ENCODE data around the gene CHD2.

Gene CHD2

DNA sequence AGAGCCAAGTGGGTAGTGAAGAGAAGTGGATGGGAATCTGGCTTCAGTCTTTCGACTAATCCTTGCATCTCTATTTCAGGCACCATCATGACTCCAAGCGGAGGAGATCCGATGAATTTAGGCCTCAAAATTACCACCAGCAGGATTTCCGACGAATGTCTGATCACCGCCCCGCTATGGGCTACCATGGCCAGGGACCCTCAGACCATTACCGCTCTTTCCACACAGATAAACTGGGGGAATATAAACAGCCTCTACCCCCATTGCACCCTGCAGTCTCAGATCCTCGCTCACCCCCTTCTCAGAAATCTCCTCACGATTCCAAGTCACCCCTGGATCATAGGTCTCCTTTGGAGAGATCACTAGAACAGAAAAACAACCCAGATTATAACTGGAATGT, 124.2 kb downstream of the CHD2 start:
- Histone ChIP-seq H3K27ac (ENCODE audit: low read depth, low read length) (no peak overlapping the region), H3K4me3 (ENCODE audit: low read depth, low read length) (no peak overlapping the region), H3K36me3 (ENCODE audit: control insufficient read depth, insufficient read depth, low read length) (peaks cover 87% of the 10 kb centered on the region), H3K9me3 (ENCODE audit: control insufficient read depth, insufficient read depth, low read length) (no peaks in the 10 kb centered on the region), H3K9ac (ENCODE audit: low read depth, low read length) (no peak overlapping the region), H3K27me3 (ENCODE audit: control insufficient read depth, insufficient read depth, low read length) (no peaks in the 10 kb centered on the region), H3K4me1 (ENCODE audit: control insufficient read depth, insufficient read depth, low read length) (no peaks in the 10 kb centered on the region)

DNA sequence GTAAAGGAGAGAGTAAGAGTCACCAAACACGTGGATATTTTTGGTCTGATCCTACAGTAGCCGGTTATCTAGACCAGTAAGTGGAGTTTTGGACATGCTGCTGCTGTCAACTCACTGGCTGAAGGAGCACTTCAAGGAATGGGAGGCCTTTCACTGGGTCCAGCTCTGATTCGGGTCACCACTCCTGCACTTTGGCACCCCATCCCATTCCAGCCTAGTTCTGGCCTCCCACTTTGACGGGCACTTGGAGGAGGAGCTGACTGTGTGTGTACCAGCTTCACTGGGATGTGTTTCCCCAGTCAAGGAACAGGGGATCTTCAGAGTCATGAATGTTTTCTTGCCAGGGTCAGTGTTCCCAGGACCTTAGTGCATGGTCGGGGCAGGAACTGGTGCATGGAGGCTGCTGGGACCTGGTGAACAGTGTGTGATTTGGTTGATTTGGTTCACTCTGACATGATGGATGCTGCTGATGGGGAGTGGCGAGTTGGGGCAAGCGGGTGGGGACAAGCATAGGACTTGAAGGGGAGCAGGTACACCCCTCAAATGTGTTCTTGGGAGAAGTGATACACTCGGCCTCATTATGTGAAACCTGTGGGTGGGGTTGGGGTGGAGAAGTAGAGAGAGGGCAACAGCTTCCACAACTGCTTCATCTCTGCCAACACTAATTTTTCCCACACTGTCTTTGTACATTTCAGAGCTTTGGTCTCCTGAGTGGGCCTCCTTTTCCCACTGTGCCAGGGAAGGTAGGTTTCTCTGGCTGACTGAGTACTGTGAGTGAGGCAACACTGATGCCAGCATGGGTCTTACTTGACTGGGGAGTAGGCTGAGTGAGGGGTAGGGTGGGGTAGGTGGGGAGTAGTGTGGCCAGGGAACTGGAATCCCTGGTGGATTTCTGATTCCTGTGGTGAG, 124.8 kb downstream of the CHD2 start:
- Histone ChIP-seq H3K27ac (ENCODE audit: low read depth, low read length) (no peak overlapping the region), H3K36me3 (ENCODE audit: control insufficient read depth, insufficient read depth, low read length) (peaks cover 80% of the 10 kb centered on the region), H3K9ac (ENCODE audit: low read depth, low read length) (no peak overlapping the region)

DNA sequence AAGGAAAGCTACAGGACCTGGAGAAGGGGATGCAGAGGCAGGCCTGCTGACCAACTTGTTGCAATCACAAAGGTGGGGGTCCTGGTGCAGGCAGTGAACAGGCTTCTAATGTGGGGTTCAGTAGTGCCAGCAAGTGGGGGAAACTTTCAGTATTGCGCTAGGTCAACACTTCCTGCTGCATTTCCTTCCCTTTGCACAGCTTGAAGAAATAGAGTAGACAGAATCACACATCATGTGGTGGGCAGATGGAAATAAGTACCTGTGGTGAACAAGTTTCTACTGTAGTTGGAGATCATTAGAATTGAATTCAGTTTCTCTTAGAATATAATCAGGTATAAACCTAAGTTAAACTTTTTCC, 125.5 kb downstream of the CHD2 start:
- peaks cover 7% of the 10 kb centered on the region; the same call in 1 of the 2 replicates for H3K4me1 ChIP-seq (ENCODE audit: control insufficient read depth, insufficient read depth, low read length)
- H3K27me3 ChIP-seq (ENCODE audit: control insufficient read depth, insufficient read depth, low read length) = no peaks in the 10 kb centered on the region
- H3K4me3 ChIP-seq (ENCODE audit: low read depth, low read length) = no peak overlapping the region
- H3K9me3 ChIP-seq (ENCODE audit: control insufficient read depth, insufficient read depth, low read length) = no peaks in the 10 kb centered on the region
- peaks cover 74% of the 10 kb centered on the region for H3K36me3 ChIP-seq (ENCODE audit: control insufficient read depth, insufficient read depth, low read length)
- no peak overlapping the region for H3K27ac ChIP-seq (ENCODE audit: low read depth, low read length)
- H3K9ac ChIP-seq (ENCODE audit: low read depth, low read length) = no peak overlapping the region

More for the DNA sequence above, 124.8 kb downstream of the CHD2 start:
- no peaks in the 10 kb centered on the region for H3K9me3 ChIP-seq (ENCODE audit: control insufficient read depth, insufficient read depth, low read length)
- H3K27me3 ChIP-seq (ENCODE audit: control insufficient read depth, insufficient read depth, low read length) = no peaks in the 10 kb centered on the region
- H3K4me3 ChIP-seq (ENCODE audit: low read depth, low read length) = no peak overlapping the region
- 0 out of 2 replicates have a peak, but pooled peaks cover 3% of the 10 kb centered on the region for H3K4me1 ChIP-seq (ENCODE audit: control insufficient read depth, insufficient read depth, low read length)

DNA sequence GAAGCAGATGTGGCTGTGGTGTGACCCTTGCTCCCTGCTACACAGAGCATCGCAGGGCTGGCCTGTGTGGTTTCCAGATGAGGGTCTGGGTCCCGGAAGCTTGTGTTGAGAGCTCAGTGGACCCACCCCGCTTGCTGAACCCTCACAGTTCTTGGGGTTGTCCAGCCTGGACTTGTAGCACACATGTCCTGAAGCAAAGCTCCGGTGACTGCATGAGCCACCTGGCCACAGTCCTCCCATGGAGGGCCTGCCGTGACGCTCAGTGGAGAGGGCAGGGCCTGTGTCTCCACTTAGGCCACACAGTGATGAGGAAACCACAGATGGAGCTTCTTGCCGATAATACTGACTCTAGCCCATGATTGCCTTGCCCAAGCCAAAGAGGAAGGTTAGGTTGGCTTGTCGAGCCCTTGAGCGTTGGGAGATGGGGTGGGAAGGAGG, 126.3 kb downstream of the CHD2 start:
- Histone ChIP-seq H3K27ac (ENCODE audit: low read depth, low read length) (no peak overlapping the region), H3K9me3 (ENCODE audit: control insufficient read depth, insufficient read depth, low read length) (no peaks in the 10 kb centered on the region), H3K4me3 (ENCODE audit: low read depth, low read length) (no peak overlapping the region), H3K27me3 (ENCODE audit: control insufficient read depth, insufficient read depth, low read length) (no peaks in the 10 kb centered on the region), H3K36me3 (ENCODE audit: control insufficient read depth, insufficient read depth, low read length) (peaks cover 66% of the 10 kb centered on the region), H3K9ac (ENCODE audit: low read depth, low read length) (no peak overlapping the region), H3K4me1 (ENCODE audit: control insufficient read depth, insufficient read depth, low read length) (peaks cover 7% of the 10 kb centered on the region; the same call in 1 of the 2 replicates)

DNA sequence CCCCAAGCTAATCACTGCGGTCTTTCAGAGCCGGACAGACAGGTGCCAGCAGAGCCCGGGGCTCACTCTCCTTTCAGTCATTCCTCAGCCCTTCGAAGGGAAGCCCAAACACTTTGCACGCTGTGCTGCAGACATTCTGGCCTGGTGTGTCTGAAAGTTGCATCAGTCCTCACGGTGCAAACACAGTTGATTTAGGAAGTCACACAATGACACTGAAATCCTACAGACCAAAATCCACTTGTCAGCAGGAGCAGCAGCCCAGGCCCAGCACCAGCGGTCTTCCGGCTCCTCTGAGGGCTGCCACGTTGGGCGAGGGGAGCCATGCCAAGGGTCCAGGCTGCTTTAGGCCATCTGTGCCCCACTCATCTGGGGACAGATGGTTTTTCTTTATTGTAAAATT, 127.3 kb downstream of the CHD2 start:
- Histone ChIP-seq H3K9ac (ENCODE audit: low read depth, low read length) (no peak overlapping the region), H3K27ac (ENCODE audit: low read depth, low read length) (no peak overlapping the region), H3K4me1 (ENCODE audit: control insufficient read depth, insufficient read depth, low read length) (peaks cover 7% of the 10 kb centered on the region; the same call in 1 of the 2 replicates), H3K36me3 (ENCODE audit: control insufficient read depth, insufficient read depth, low read length) (peaks cover 56% of the 10 kb centered on the region), H3K4me3 (ENCODE audit: low read depth, low read length) (no peak overlapping the region), H3K27me3 (ENCODE audit: control insufficient read depth, insufficient read depth, low read length) (no peaks in the 10 kb centered on the region), H3K9me3 (ENCODE audit: control insufficient read depth, insufficient read depth, low read length) (no peaks in the 10 kb centered on the region)

DNA sequence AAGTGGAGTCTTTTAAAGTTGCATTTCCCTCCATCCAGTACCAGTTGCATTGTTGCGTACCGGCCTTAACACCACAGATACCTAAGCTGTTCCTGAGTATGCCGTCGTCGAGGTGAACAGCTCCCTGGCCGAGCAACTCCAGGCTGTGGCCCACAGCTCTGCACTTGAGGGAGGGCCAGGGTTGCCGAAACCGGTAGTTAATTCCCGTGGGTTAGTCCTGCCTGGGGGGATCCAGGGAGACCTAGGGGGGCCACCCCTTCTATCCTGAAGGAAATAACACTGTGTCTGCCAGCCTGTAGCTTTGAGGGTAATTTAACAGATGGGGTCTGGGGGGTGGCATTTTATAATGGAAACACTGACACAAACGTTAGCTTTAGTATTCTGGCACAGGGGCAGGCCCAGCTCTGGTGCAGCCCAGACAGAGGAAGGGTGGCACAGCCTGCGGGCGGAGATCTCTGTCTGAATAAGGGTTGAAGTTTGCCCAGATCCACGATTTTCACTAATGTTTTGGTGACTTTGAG, 128.0 kb downstream of the CHD2 start:
- Histone ChIP-seq H3K27me3 (ENCODE audit: control insufficient read depth, insufficient read depth, low read length) (no peaks in the 10 kb centered on the region), H3K9ac (ENCODE audit: low read depth, low read length) (no peak overlapping the region), H3K27ac (ENCODE audit: low read depth, low read length) (no peak overlapping the region), H3K36me3 (ENCODE audit: control insufficient read depth, insufficient read depth, low read length) (peaks cover 48% of the 10 kb centered on the region), H3K4me3 (ENCODE audit: low read depth, low read length) (no peak overlapping the region), H3K4me1 (ENCODE audit: control insufficient read depth, insufficient read depth, low read length) (peaks cover 7% of the 10 kb centered on the region; the same call in 1 of the 2 replicates), H3K9me3 (ENCODE audit: control insufficient read depth, insufficient read depth, low read length) (no peaks in the 10 kb centered on the region)

DNA sequence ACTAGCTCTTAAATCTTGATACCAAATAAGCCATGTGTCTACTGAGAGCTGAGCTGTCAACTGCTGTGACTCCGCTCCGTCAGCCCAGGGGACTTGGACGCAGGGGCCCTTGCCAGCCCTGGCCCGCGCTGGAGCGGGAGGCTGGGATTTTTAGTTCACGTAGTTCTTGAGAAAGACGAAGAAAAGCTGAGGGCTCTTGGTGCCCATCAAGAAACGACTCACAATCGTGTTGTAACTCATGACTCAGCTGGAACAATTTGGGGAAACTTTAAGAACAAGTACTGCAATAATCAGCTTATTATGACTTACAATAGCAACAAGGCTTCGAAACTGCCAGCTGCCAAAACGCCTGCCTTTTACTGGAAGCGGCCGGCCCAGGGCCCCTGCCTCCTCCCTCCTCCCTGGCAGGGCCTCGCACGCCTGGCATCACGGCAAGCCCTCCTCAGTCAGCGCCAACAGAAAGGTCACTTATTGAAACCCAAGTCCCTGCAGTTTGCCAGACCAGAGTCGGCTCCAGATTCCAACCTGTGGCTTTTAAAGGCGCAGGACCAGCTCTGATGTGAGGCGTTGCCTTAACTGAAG, 128.6 kb downstream of the CHD2 start:
- Histone ChIP-seq H3K4me3 (ENCODE audit: low read depth, low read length) (no peak overlapping the region), H3K36me3 (ENCODE audit: control insufficient read depth, insufficient read depth, low read length) (peaks cover 43% of the 10 kb centered on the region), H3K4me1 (ENCODE audit: control insufficient read depth, insufficient read depth, low read length) (peaks cover 7% of the 10 kb centered on the region; the same call in 1 of the 2 replicates), H3K9ac (ENCODE audit: low read depth, low read length) (no peak overlapping the region), H3K27ac (ENCODE audit: low read depth, low read length) (peak overlapping the region; percentile 9), H3K9me3 (ENCODE audit: control insufficient read depth, insufficient read depth, low read length) (no peaks in the 10 kb centered on the region), H3K27me3 (ENCODE audit: control insufficient read depth, insufficient read depth, low read length) (no peaks in the 10 kb centered on the region)

DNA sequence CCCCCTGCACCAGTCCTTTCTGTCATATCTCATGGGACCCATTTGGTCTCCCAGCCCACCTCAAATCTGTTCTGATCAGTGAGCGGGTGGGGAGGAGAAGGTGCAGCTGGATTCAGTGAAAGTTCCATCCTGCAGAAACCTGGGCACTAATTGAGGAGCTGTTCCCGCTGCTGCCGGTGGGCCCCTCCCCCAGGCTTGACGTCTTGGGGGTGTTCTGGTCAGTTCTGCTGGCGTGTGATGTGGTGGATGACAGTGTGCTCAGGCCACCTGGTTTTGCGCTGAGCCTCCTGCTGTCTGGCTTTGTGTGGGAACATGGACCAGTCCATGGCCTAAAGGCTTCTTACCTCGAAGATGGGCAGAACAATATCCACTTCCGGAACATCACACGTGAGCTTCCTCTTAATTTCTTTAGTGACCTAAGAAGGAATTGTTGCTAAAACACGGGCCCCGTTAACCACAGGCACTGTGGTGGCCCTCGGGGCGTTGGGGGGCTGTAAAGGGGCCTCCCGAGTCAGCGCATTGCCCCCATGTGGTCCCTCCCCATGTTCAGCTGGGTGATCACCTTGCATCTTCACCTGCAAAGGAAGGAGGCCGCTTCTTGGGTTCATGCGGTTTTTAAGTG, 129.2 kb downstream of the CHD2 start:
- no peak overlapping the region for H3K9ac ChIP-seq (ENCODE audit: low read depth, low read length)
- no peak overlapping the region for H3K4me3 ChIP-seq (ENCODE audit: low read depth, low read length)
- peaks cover 7% of the 10 kb centered on the region; the same call in 1 of the 2 replicates for H3K4me1 ChIP-seq (ENCODE audit: control insufficient read depth, insufficient read depth, low read length)
- peak overlapping the region; percentile 9 for H3K27ac ChIP-seq (ENCODE audit: low read depth, low read length)
- H3K9me3 ChIP-seq (ENCODE audit: control insufficient read depth, insufficient read depth, low read length) = no peaks in the 10 kb centered on the region
- peaks cover 37% of the 10 kb centered on the region for H3K36me3 ChIP-seq (ENCODE audit: control insufficient read depth, insufficient read depth, low read length)
- H3K27me3 ChIP-seq (ENCODE audit: control insufficient read depth, insufficient read depth, low read length) = no peaks in the 10 kb centered on the region

DNA sequence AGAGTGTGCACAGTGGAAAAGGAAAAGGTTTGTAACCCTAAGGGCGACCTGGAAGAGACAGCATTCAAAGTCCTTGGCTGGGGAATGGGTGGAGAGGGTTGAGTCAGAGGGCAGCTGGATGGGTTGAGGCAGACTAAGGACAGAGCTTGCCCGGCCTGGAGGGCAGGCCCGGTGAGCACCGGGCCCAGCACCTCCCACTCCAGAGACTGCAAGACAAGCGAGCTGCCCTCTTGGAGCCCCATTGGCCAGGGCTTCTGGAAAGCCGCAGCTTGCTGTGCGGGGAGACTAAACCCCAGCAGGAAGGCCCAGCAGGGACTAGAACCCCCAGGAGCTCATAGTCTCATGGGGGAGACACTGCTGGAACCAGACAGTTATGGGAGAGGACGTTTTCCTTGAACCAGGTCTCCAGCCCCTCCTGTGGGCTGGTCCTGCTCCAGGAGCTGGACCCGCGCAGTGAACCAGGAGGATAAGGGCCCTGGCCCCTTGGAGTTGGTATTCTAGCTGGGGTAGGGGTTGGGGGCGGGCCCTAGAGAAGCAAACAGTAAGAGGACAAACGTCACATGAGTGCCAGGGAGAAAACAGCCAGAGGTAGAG, 129.8 kb downstream of the CHD2 start:
- H3K9me3 ChIP-seq (ENCODE audit: control insufficient read depth, insufficient read depth, low read length) = no peaks in the 10 kb centered on the region
- H3K4me3 ChIP-seq (ENCODE audit: low read depth, low read length) = no peak overlapping the region
- H3K4me1 ChIP-seq (ENCODE audit: control insufficient read depth, insufficient read depth, low read length) = peaks cover 7% of the 10 kb centered on the region; the same call in 1 of the 2 replicates
- no peak overlapping the region for H3K9ac ChIP-seq (ENCODE audit: low read depth, low read length)
- no peaks in the 10 kb centered on the region for H3K27me3 ChIP-seq (ENCODE audit: control insufficient read depth, insufficient read depth, low read length)
- peaks cover 31% of the 10 kb centered on the region for H3K36me3 ChIP-seq (ENCODE audit: control insufficient read depth, insufficient read depth, low read length)
- peak overlapping the region; percentile 1 for H3K27ac ChIP-seq (ENCODE audit: low read depth, low read length)

DNA sequence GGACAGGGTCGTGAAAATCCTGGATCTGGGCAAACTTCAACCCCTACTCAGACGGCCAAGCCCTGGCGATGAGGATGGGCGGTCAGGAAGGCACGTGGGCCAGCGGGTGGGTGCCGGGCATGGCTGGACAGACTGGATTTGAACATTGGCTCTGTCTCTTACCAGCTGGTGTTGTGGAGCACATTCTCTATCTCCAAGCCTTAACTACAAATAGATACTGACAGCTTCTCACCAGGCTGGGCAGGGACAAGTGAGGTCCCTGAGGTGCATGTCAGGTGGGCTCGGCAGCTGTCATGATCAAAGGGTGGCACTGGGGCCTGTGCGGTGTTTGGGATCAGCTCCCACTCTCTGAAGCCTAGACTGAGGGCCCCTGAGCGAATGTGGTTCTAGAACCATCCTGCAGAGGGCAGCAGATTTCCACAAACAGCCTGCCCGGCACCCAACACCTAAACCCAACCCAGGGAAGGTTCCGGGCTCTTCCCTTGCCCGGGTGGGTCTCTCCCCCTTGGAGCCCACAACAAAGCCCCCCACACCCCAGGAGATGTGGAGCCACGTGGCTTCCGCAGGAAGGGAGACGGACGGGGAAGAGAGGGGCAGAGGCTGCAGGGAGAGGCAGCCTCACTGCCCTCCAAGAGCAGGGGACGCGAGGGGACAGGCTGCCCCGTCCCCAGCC, 130.4 kb downstream of the CHD2 start:
- Histone ChIP-seq H3K9ac (ENCODE audit: low read depth, low read length) (no peak overlapping the region), H3K9me3 (ENCODE audit: control insufficient read depth, insufficient read depth, low read length) (no peaks in the 10 kb centered on the region), H3K4me1 (ENCODE audit: control insufficient read depth, insufficient read depth, low read length) (peaks cover 7% of the 10 kb centered on the region; the same call in 1 of the 2 replicates)

More for the DNA sequence above, 130.4 kb downstream of the CHD2 start:
- no peak overlapping the region for H3K4me3 ChIP-seq (ENCODE audit: low read depth, low read length)
- H3K27me3 ChIP-seq (ENCODE audit: control insufficient read depth, insufficient read depth, low read length) = no peaks in the 10 kb centered on the region
- peaks cover 24% of the 10 kb centered on the region for H3K36me3 ChIP-seq (ENCODE audit: control insufficient read depth, insufficient read depth, low read length)
- no peak overlapping the region for H3K27ac ChIP-seq (ENCODE audit: low read depth, low read length)

Data from HUES48 (cell line).